ENCODE data around the gene JPH2. TPM values are rescaled to one million over a fixed set of nuclear protein-coding genes. Genes with fewer than 3 reads are reported as not detected.
A peak's percentile ranks its signal among the peaks of the same experiment; 100 is the strongest.

Gene JPH2
- total RNA-seq, 1 donor from 2014 or later, result 0.80 TPM

- DNase-seq (ENCODE audit: low spot score), result no peak
- peaks cover 7% of the 10 kb centered on the region for H3K4me1 Mint-ChIP-seq (ENCODE audit: unreplicated experiment)
- H3K27me3 Mint-ChIP-seq (ENCODE audit: unreplicated experiment), result peaks cover 3% of the 10 kb centered on the region
- H3K27ac Mint-ChIP-seq (ENCODE audit: unreplicated experiment), result no peak overlapping the region
- TF ChIP-seq CTCF (IDR thresholded peaks at IDR 0.05; ENCODE audit: unreplicated experiment), result no peak
- H3K9me3 Mint-ChIP-seq (ENCODE audit: unreplicated experiment), result no peaks in the 10 kb centered on the region
- peaks cover 7% of the 10 kb centered on the region for H3K36me3 Mint-ChIP-seq (ENCODE audit: low read depth, unreplicated experiment)
- H3K4me3 Mint-ChIP-seq (ENCODE audit: unreplicated experiment), result no peak overlapping the region
These were observed 26.9 kb downstream of the JPH2 start for GRCh38 chr20:44160133-44160532.

- H3K36me3 Mint-ChIP-seq (ENCODE audit: low read depth, unreplicated experiment), result peaks cover 7% of the 10 kb centered on the region
- H3K27ac Mint-ChIP-seq (ENCODE audit: unreplicated experiment), result no peak overlapping the region
- H3K4me3 Mint-ChIP-seq (ENCODE audit: unreplicated experiment), result no peak overlapping the region
- no peak for DNase-seq (ENCODE audit: low spot score)
- H3K4me1 Mint-ChIP-seq (ENCODE audit: unreplicated experiment), result peaks cover 7% of the 10 kb centered on the region
- peaks cover 3% of the 10 kb centered on the region for H3K27me3 Mint-ChIP-seq (ENCODE audit: unreplicated experiment)
- no peaks in the 10 kb centered on the region for H3K9me3 Mint-ChIP-seq (ENCODE audit: unreplicated experiment)
- TF ChIP-seq CTCF (IDR thresholded peaks at IDR 0.05; ENCODE audit: unreplicated experiment), result no peak
These were observed 27.3 kb downstream of the JPH2 start for GRCh38 chr20:44159711-44160110.

GRCh38 chr20:44159125-44159524, 27.9 kb downstream of the JPH2 start:
- H3K27me3 Mint-ChIP-seq (ENCODE audit: unreplicated experiment), result peaks cover 3% of the 10 kb centered on the region
- DNase-seq (ENCODE audit: low spot score), result no peak
- H3K27ac Mint-ChIP-seq (ENCODE audit: unreplicated experiment), result peak overlapping the region; percentile 43
- peaks cover 7% of the 10 kb centered on the region for H3K36me3 Mint-ChIP-seq (ENCODE audit: low read depth, unreplicated experiment)
- peak overlapping the region; percentile 24 for H3K4me3 Mint-ChIP-seq (ENCODE audit: unreplicated experiment)
- H3K9me3 Mint-ChIP-seq (ENCODE audit: unreplicated experiment), result no peaks in the 10 kb centered on the region
- TF ChIP-seq CTCF (IDR thresholded peaks at IDR 0.05; ENCODE audit: unreplicated experiment), result no peak
- H3K4me1 Mint-ChIP-seq (ENCODE audit: unreplicated experiment), result peaks cover 3% of the 10 kb centered on the region

GRCh38 chr20:44157061-44157460, 29.9 kb downstream of the JPH2 start:
- no peak for TF ChIP-seq CTCF (IDR thresholded peaks at IDR 0.05; ENCODE audit: unreplicated experiment)
- Mint-ChIP-seq H3K4me1 (ENCODE audit: unreplicated experiment) (peaks cover 3% of the 10 kb centered on the region), H3K27ac (ENCODE audit: unreplicated experiment) (no peak overlapping the region), H3K4me3 (ENCODE audit: unreplicated experiment) (no peak overlapping the region), H3K27me3 (ENCODE audit: unreplicated experiment) (peaks cover 2% of the 10 kb centered on the region), H3K9me3 (ENCODE audit: unreplicated experiment) (no peaks in the 10 kb centered on the region), H3K36me3 (ENCODE audit: low read depth, unreplicated experiment) (peaks cover 7% of the 10 kb centered on the region)
- no peak for DNase-seq (ENCODE audit: low spot score)

GRCh38 chr20:44154521-44155001, 32.4 kb downstream of the JPH2 start:
- TF ChIP-seq CTCF (IDR thresholded peaks at IDR 0.05; ENCODE audit: unreplicated experiment), result no peak
- Mint-ChIP-seq H3K9me3 (ENCODE audit: unreplicated experiment) (no peaks in the 10 kb centered on the region), H3K27ac (ENCODE audit: unreplicated experiment) (no peak overlapping the region), H3K4me3 (ENCODE audit: unreplicated experiment) (no peak overlapping the region), H3K36me3 (ENCODE audit: low read depth, unreplicated experiment) (peaks cover 7% of the 10 kb centered on the region), H3K4me1 (ENCODE audit: unreplicated experiment) (peaks cover 3% of the 10 kb centered on the region), H3K27me3 (ENCODE audit: unreplicated experiment) (peaks cover 2% of the 10 kb centered on the region)
- no peak for DNase-seq (ENCODE audit: low spot score)
